ENCODE results near the gene LRRN2.
"Not testable (repeated sequence)": the region's sequence is repeated elsewhere in the genome, so short reads cannot be mapped to it uniquely, and the experiment has no call there.

The LRRN2 gene

DNA sequence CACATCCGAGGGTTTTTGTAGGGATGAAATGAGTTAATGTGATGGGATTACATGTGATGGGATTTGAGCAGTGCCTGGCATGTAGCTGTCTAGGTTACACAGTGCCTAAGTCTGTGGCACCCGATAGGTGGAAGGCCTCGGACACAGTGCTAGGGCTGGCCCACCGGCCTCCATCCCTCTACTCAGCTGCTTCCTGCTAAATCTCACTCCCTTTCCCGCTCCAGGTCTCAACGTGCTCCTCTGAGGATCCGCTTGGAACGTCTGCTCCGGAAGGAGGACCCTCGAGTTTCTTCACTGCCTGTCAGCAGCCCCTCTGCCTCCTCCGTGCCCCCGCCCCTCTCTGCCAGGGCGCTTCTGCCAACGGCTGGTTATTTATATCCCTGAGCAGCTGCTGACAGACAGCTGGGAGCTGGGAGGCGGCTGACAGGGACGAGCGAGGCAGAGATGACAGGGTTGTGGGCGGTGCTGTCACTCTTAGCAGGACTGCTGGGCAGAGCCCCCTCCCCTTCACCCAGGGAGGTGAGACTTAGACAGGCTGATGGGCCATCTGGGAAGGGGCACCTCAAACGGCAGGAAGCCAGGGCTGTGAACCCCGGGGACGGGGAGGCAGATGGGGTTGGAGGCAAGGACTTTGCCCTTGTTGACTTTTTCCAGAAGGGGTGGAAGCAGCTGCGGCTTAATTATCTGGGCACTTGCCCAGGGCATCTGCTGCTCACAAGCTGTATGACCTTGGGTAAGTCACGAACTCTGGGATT lies 26.6 kb upstream of the LRRN2 start:
- no peak for DNase-seq

- no peak for DNase-seq
These were observed 25.8 kb upstream of the LRRN2 start for GRCh38 chr1:204711103-204711946.

DNA sequence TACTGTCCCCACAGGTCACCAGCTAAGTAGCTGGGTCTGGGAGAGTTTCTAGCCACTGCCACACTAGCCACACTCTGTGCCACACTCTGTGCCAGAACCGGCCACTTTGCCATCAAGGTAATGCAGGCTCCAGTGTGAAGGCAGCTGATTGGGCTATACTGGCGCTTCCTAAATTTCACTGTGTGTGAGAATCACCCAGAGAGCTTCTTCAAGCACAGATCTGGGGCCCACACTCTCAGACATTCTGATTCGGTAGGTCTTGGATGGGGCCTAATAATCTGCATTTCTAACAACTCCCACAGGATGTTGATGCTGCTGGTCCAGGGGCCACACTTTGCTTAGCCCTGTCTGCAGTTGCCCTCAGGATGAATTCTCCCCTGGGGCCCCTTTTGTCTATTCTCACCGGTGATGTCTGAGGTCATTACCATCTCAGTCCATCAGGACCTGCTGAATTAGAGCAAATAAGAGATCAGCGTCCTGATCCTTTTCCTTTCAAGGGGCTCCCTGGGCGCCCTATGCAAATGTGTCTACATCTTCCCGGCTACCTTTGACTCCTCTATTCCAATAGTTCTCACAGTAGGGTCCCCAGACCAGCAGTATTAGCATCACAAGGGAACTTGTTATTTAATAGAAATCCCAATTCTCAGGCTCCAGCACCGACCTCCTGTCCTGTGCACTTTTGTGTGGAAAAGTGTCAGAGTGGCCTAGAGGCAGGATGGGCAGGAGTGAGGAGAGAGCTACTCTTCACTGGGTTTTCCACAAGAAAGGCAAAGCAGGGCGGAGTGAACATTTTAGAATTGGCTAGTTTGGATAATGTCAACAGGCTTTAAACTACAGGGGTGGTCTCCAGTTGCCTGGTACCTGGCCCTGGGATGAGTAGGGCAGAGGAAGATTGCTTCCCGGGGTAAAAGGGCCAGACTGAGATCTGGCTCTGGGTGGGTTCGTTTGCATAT lies 24.7 kb upstream of the LRRN2 start:
- no peak for DNase-seq

GRCh38 chr1:204709021-204709420 lies 23.5 kb upstream of the LRRN2 start:
- DNase-seq, result no peak

GRCh38 chr1:204706838-204707509 lies 21.4 kb upstream of the LRRN2 start:
- DNase-seq, result no peak

DNA sequence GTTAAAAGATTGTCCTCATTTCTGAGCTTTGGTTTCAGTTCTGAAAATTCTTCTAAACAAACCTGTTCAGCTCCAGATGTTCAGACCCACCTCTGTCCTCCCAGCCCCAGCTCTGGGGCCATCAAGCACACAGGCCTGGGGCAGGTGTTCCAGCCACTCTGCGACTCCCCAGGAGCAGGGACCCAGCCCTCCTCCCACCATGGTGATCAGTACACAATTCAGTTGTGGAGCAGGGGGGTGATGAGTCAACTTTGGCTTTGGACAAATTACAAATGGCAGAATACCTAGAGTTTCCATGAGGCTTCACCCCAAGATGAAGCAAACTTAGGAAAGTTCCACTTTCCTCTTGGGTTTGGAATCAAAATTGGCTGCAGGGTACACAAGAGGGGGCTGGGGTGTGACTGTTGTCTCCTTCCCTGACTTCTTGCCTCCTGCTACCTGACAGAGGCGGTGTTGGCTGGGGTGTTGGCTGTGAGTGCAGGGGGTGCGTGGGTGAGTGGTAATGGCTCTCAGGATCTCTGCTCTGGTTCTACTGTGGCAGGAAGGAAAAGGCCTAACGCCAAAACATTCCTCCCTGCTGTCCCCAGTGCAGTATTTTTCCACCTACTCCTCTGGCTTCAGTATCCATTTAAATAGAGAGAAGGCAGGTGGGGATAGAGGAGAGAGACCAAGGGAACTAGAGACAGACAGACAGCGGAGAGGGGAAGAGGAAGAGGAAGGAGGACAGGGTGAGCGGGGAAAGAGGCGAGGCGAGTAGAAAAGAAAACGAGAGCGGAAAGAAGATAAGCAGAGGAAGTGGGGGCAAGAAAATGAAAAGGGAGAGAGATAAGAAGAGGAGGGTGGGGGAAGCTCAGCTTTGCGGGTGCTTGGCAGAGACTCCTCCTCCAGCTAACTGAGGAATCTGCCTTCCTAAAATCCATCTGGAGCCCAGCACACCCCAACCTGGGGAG lies 20.6 kb upstream of the LRRN2 start:
- DNase-seq, result no peak

DNA sequence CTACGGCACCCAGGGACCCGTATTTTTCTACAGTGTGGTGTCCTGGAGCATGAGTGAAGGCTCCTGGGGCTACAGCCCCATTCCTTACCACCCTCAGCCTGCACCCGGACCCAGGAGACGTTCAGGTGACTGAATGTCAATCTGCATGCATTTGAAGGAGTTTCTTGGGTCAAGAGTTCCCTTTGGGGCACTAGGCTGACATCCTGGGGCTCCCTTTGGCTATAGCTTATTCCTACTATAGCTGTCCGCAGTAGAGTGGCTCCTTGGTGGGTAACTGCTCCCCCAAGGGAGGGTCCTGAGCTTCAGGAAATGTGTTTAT lies 19.9 kb upstream of the LRRN2 start:
- no peak for DNase-seq

DNA sequence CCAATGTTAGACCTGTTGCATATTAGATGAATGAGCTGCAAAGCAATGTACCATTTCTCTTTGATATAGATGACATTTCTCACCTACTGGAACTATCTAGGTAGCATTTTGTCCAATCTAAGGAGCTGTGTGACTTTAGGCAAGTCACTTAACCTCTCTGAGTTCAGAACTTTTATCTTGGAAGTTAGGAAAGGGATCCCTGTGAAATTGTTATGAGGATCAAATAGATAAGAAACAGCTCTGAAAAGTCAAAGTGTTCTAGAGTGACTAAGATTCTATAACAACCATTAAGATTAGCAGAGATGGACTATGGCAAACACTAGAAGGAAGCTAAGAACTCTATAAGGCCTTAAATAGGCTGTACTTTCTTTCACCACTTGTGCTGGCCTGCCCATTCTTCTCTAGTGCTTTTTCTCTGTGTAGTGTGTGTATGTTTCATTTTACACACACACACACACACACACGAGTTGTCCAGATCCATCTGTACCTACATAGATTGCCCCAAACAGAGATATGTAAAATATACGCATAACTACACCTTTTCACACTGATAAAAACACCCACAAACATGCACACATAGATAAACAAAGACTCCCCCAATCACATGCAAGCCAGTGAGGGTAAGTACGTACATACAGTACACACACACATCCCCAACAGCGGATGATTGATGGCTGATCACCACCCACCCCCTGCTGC lies 19.4 kb upstream of the LRRN2 start:
- DNase-seq, result no peak

GRCh38 chr1:204703826-204704612 lies 18.5 kb upstream of the LRRN2 start:
- DNase-seq, result no peak

GRCh38 chr1:204703268-204703664 lies 17.7 kb upstream of the LRRN2 start:
- DNase-seq, result no peak

DNA sequence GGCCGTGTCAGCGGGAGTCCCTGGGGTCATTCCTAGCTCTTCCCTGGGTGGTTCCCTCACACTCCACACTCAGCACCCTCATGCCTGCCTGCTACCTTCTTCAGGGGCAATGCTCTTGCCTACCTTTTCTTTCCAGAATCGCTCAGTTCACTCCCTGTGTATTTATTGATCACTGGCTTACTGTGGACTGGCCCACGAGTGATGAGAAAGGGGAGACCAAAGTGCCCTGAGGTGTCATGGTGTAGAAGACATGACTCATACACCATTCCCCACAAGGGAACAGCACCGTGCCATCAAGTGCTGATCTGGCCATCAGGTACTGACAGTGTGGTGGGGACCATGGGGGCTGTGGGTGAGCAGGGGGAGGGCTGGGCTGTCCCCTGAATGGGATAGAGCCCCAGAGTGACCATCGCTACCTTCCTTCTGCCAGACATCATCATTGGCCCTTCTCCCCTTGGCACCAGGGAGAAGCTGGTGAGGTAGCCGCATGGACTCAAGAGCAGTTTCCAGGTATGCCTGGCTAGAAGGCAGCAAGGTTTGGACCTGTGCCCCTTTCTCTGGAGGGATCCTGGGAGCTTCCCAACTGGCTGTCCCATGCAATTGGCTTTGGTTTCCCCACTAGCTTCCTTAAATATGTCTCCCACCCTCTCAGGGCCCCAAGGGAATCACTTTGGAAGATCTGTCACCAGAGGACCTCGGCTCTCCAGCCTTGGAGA lies 17.2 kb upstream of the LRRN2 start:
- no peak for DNase-seq

GRCh38 chr1:204701229-204701628 lies 15.7 kb upstream of the LRRN2 start:
- no peak for DNase-seq

- no peak for DNase-seq
These were observed 12.4 kb upstream of the LRRN2 start for GRCh38 chr1:204697893-204698292.

- no peak for DNase-seq
These were observed 11.1 kb upstream of the LRRN2 start for GRCh38 chr1:204696606-204697005.

DNA sequence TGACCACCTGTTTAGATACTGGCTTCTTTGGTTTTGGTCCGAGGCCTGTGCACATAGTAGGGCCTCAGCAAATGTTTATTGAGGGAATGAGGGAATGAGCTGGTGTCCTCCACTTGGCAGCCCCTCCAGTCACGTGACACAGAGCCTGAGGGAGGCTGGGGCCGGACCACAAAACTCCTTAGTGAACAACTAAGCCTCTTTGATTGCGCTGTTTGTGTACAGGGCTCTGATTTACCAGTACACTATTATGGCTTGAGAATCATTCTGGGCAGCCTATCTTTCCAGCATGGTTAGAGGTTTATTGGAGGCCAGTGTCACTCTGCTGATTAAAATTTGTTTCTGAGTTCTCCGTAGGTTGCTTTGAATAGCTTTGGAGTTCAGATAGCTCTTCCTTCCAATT lies 10.2 kb upstream of the LRRN2 start:
- no peak for DNase-seq

DNA sequence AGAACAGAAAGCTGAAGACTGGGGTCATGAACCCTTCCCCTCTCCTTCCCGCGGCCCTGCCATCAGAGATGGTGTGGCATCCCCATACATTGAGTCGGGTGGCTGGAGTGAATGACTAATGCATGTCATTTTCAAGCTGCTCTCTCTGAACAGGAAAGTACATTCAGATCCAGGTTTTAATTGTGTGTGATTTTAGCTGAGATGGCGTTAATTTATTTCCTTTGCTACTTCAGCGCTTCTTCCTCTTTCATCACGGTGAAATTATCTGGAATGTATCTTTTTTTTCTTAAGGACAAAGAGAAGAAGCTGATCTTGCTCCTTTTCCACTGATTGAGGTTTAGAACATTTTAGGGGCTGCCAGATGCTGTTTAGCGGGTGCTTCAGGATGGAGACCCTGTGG lies 8.6 kb upstream of the LRRN2 start:
- no peak for DNase-seq

GRCh38 chr1:204692841-204693356 lies 7.4 kb upstream of the LRRN2 start:
- no peak for DNase-seq

GRCh38 chr1:204692325-204692840 lies 6.8 kb upstream of the LRRN2 start:
- no peak for DNase-seq

DNA sequence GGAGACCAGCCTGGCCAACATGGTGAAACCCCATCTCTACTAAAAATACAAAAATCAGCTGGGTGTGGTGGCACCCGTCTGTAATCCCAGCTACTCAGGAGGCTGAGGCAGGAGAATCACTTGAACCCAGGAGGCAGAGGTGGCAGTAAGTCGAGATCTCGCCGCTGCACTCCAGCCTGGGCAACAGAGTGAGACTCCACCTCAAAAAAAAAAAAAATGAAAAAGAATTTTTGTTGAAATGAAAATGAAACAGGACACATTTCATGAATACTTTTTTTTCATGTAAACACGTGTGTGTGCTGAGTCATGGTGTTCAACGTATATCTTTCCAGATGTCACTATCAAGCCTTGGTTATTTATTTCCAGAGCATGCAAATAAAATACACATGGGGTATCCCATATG lies 5.8 kb upstream of the LRRN2 start:
- not testable (repeated sequence) for DNase-seq

All from NK-92 treated with Interleukin-12 subunit alpha and Interleukin-12 subunit beta, amount 100 ng/mL, for 24 hours (cell line).